ENCODE data around the gene IGF1R.

The IGF1R gene

GRCh38 chr15:98755781-98756180 lies 107.4 kb downstream of the IGF1R start:
- no peak for DNase-seq
- intact Hi-C loops (cut with DNase I): no loop called here

GRCh38 chr15:98758224-98758623 lies 109.9 kb downstream of the IGF1R start:
- intact Hi-C loops (cut with DNase I): no loop called here
- DNase-seq: no peak

GRCh38 chr15:98759277-98759676 lies 110.9 kb downstream of the IGF1R start:
- no peak for DNase-seq
- intact Hi-C loops (cut with DNase I): no loop called here

- intact Hi-C loops (cut with DNase I): no loop called here
- peak in 6 of 42 donors; percentile 11 to 59 (median 34) for DNase-seq
Measured at GRCh38 chr15:98760112-98760826, 111.9 kb downstream of the IGF1R start.

GRCh38 chr15:98760975-98761374 lies 112.6 kb downstream of the IGF1R start:
- intact Hi-C loops (cut with DNase I): no loop called here
- DNase-seq: no peak

GRCh38 chr15:98763179-98763578 lies 114.8 kb downstream of the IGF1R start:
- intact Hi-C loops (cut with DNase I): no loop called here
- DNase-seq: no peak

- no peak for DNase-seq
- intact Hi-C loops (cut with DNase I): no loop called here
Measured at GRCh38 chr15:98764291-98764690, 116.0 kb downstream of the IGF1R start.

GRCh38 chr15:98765610-98766009 lies 117.3 kb downstream of the IGF1R start:
- intact Hi-C loops (cut with DNase I): no loop called here
- no peak for DNase-seq

GRCh38 chr15:98767692-98768091 lies 119.4 kb downstream of the IGF1R start:
- intact Hi-C loops (cut with DNase I): no loop called here
- DNase-seq: no peak

- DNase-seq: no peak
- intact Hi-C loops (cut with DNase I): no loop called here
Measured at GRCh38 chr15:98769867-98770266, 121.5 kb downstream of the IGF1R start.

- DNase-seq: no peak
- intact Hi-C loops (cut with DNase I): no loop called here
Measured at GRCh38 chr15:98770984-98771383, 122.6 kb downstream of the IGF1R start.

- intact Hi-C loops (cut with DNase I): no loop called here
- no peak for DNase-seq
Measured at GRCh38 chr15:98771541-98771940, 123.2 kb downstream of the IGF1R start.

GRCh38 chr15:98772895-98773294 lies 124.6 kb downstream of the IGF1R start:
- no peak for DNase-seq
- intact Hi-C loops (cut with DNase I): no loop called here

GRCh38 chr15:98773616-98774015 lies 125.3 kb downstream of the IGF1R start:
- intact Hi-C loops (cut with DNase I): no loop called here

GRCh38 chr15:98774756-98775497 lies 126.6 kb downstream of the IGF1R start:
- intact Hi-C loops (cut with DNase I): loop anchor here (5.0 kb wide), 1 partner anchor 118 kb away; no protein-coding TSS in a partner anchor
- no peak for DNase-seq

More at GRCh38 chr15:98773616-98774015, 125.3 kb downstream of the IGF1R start:
- peak in 1 of 42 donors; percentile 9 for DNase-seq

- no peak for DNase-seq
- intact Hi-C loops (cut with DNase I): loop anchor here (5.0 kb wide), 1 partner anchor 118 kb away; no protein-coding TSS in a partner anchor
Measured at GRCh38 chr15:98775498-98776230, 127.3 kb downstream of the IGF1R start.

- intact Hi-C loops (cut with DNase I): loop anchor here (5.0 kb wide), 1 partner anchor 119 kb away; no protein-coding TSS in a partner anchor
- no peak for DNase-seq
Measured at GRCh38 chr15:98776607-98777281, 128.4 kb downstream of the IGF1R start.

- intact Hi-C loops (cut with DNase I): loop anchor here (5.0 kb wide), 1 partner anchor 120 kb away; no protein-coding TSS in a partner anchor
- no peak for DNase-seq
Measured at GRCh38 chr15:98777426-98777825, 129.1 kb downstream of the IGF1R start.
